Stimulated activated naive B cell treated with anti-CD40 and anti-IgM and Interleukin-4, amounts not matched to agents 10 μg/mL and 1 μg/mL and 100 μg/mL, for 72 hours (primary cell): Measurements from ENCODE around the gene CFAP20DC.
"Not testable (repeated sequence)": the region's sequence is repeated elsewhere in the genome, so short reads cannot be mapped to it uniquely, and the experiment has no call there.

Experiments used
- ATAC-seq, 2 donors: fragments of 150-1000 bp; cut with Tn5 transposase; replicated peaks; 2 replicates each; pipeline ENCODE4 v1.10.0; 2021; ENCODE audit warnings: moderate library complexity in 1 of 2
- DNase-seq: peaks from one replicate; pipeline ENCODE4 v3.0.0; 2021
- H3K27ac Mint-ChIP-seq: one replicate; pipeline ENCODE4 v1.8.0; 2022; ENCODE audit warnings: mild to moderate bottlenecking, mixed read lengths
- H3K27me3 Mint-ChIP-seq, 2 donors: one replicate each; pipeline ENCODE4 v1.8.0; 2022; ENCODE audit warnings: mixed read lengths in 2 of 2
- H3K36me3 Mint-ChIP-seq, 2 donors: one replicate each; pipeline ENCODE4 v1.8.0; 2022; ENCODE audit warnings: mixed read lengths in 2 of 2, mild to moderate bottlenecking in 1 of 2
- H3K4me1 Mint-ChIP-seq, 2 donors: one replicate each; pipeline ENCODE4 v1.8.0; 2022; ENCODE audit warnings: mixed read lengths in 2 of 2, mild to moderate bottlenecking in 1 of 2
- H3K4me3 Mint-ChIP-seq, 2 donors: one replicate each; pipeline ENCODE4 v1.8.0; 2022; ENCODE audit warnings: mild to moderate bottlenecking in 2 of 2, mixed read lengths in 2 of 2, moderate library complexity in 1 of 2
- H3K9me3 Mint-ChIP-seq, 2 donors: one replicate each; pipeline ENCODE4 v1.8.0; 2022; ENCODE audit warnings: mixed read lengths in 2 of 2, mild to moderate bottlenecking in 1 of 2

The CFAP20DC gene

GRCh38 chr3:59049671-59050331 is at the start of gene CFAP20DC:
Gene CFAP20DC (minus strand): TSS chr3:59050025. CDS start chr3:59049631, 394 bp downstream.
- ATAC-seq, result peak; percentile 97 to 98
- Mint-ChIP-seq H3K27me3 (no peaks in the 10 kb centered on the region), H3K4me3 (peak within 1 kb of the TSS; percentile 82 to 91), H3K36me3 (no peaks in the 10 kb centered on the region), H3K27ac (peak within 1 kb of the TSS; percentile 89), H3K9me3 (no peaks in the 10 kb centered on the region), H3K4me1 (peaks cover 6 to 7% of the 10 kb centered on the region in 2 donors)
- DNase-seq, result peak; percentile 93

DNA sequence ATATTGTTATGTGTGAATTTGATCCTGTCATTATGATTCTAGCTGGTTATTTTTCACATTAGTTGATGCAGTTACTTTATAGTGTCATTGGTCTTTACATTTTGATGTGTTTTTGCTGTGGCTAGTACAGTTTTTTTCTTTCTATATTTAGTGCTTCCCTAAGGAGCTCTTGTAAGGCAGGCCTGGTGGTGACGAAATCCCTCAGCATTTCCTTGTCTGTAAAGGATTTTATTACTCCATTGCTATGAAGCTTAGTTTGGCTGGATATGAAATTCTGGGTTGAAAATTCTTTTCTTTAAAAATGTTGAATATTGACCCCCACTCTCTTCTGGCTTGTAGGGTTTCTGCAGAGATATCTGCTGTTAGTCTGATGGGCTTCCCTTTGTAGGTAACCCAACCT is 48.7 kb upstream of the CFAP20DC start:
- not testable (repeated sequence) for H3K4me3 Mint-ChIP-seq, H3K27ac Mint-ChIP-seq, DNase-seq, H3K36me3 Mint-ChIP-seq, ATAC-seq, H3K4me1 Mint-ChIP-seq
- Mint-ChIP-seq H3K27me3 (peaks cover 10 to 15% of the 10 kb centered on the region in 2 donors), H3K9me3 (peaks cover 4 to 15% of the 10 kb centered on the region in 2 donors)

DNA sequence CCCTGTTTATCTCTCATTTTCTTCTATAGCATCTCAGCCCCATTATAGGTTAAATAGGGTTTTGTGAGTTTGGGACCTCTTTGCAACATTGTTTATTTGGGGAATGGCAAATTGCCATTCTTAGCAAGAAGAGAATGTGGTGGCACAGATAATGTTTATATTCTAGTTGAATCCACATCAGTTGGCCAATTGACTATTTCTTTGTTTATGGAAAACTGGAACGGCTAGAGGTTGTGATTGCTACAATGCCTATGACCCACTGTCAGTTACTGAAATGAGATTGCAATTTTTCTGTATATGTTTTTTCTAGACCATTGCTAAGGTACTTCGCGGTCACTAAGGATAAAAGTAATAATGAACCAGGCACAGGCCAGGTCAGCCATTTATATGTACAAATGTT is 44.6 kb upstream of the CFAP20DC start:
- H3K36me3 Mint-ChIP-seq, result no peaks in the 10 kb centered on the region
- no peak overlapping the region for H3K4me3 Mint-ChIP-seq
- DNase-seq (no peak), ATAC-seq (no peak)
- peaks cover 4 to 15% of the 10 kb centered on the region in 2 donors for H3K9me3 Mint-ChIP-seq
- no peaks in the 10 kb centered on the region for H3K4me1 Mint-ChIP-seq
- H3K27ac Mint-ChIP-seq, result no peak overlapping the region
- peaks cover 2 to 8% of the 10 kb centered on the region in 2 donors for H3K27me3 Mint-ChIP-seq

DNA sequence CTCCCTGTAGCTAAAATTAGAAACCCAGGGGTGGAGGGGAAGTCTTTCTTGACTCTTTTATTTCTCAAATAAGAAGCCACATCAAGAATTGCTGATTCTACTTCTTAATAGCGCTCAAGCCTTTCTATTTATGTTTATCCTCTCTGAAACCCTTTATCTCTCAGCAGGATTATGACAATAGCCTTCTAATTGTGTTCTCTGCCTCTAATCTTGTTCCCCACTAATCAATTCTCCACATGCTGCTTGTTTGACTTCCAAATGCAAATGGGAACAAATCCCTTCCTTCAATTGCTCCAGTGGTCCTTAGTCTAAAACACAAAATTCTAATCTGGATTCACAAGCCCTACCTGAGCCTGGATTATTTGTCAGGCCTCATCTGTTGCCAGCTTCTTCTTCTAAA is 43.7 kb upstream of the CFAP20DC start:
- ATAC-seq (no peak), DNase-seq (no peak)
- H3K27ac Mint-ChIP-seq, result no peak overlapping the region
- H3K4me1 Mint-ChIP-seq, result no peaks in the 10 kb centered on the region
- H3K27me3 Mint-ChIP-seq, result no peaks in the 10 kb centered on the region
- H3K36me3 Mint-ChIP-seq, result no peaks in the 10 kb centered on the region
- H3K4me3 Mint-ChIP-seq, result no peak overlapping the region
- peaks cover 4 to 11% of the 10 kb centered on the region in 2 donors for H3K9me3 Mint-ChIP-seq

GRCh38 chr3:59088761-59089160 is 38.9 kb upstream of the CFAP20DC start:
- no peak overlapping the region for H3K27ac Mint-ChIP-seq
- no peak for ATAC-seq

DNA sequence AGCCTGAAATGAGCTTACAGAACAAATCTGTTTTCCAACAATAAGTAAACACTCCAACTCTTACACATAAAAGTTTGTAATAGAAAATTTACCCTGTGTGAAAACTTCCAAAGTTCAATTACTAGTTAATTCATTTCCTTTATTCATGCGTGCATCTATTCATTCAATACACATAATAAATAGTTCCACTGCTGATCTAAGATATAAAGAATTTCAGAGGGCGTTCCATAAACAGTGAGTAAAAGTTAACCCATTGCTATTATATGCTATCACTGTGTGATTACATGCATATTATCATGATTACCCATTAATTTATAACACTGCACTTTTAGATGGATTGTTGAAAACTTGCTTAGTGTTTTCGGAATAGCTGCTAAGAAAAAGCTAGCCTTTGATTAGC is 36.2 kb upstream of the CFAP20DC start:
- no peaks in the 10 kb centered on the region for H3K9me3 Mint-ChIP-seq
- no peak for ATAC-seq

More at GRCh38 chr3:59088761-59089160, 38.9 kb upstream of the CFAP20DC start:
- H3K36me3 Mint-ChIP-seq, result no peaks in the 10 kb centered on the region
- H3K4me3 Mint-ChIP-seq, result no peak overlapping the region
- no peaks in the 10 kb centered on the region for H3K9me3 Mint-ChIP-seq
- DNase-seq, result no peak
- no peaks in the 10 kb centered on the region for H3K4me1 Mint-ChIP-seq
- H3K27me3 Mint-ChIP-seq, result no peaks in the 10 kb centered on the region

GRCh38 chr3:59084583-59084982 is 34.8 kb upstream of the CFAP20DC start:
- no peak for ATAC-seq
- no peaks in the 10 kb centered on the region for H3K9me3 Mint-ChIP-seq
- H3K27ac Mint-ChIP-seq, result no peak overlapping the region
- H3K4me3 Mint-ChIP-seq, result no peak overlapping the region
- H3K36me3 Mint-ChIP-seq, result no peaks in the 10 kb centered on the region
- no peak for DNase-seq
- H3K4me1 Mint-ChIP-seq, result no peaks in the 10 kb centered on the region
- H3K27me3 Mint-ChIP-seq, result peaks cover 5% of the 10 kb centered on the region in 2 donors

More for the DNA sequence above, 36.2 kb upstream of the CFAP20DC start:
- Mint-ChIP-seq H3K4me3 (no peak overlapping the region), H3K27ac (no peak overlapping the region), H3K27me3 (peaks cover 0 to 4% of the 10 kb centered on the region in 2 donors), H3K36me3 (no peaks in the 10 kb centered on the region), H3K4me1 (no peaks in the 10 kb centered on the region)
- DNase-seq, result no peak

- no peak for ATAC-seq
- Mint-ChIP-seq H3K9me3 (no peaks in the 10 kb centered on the region), H3K27ac (no peak overlapping the region), H3K27me3 (peaks cover 5% of the 10 kb centered on the region in 2 donors), H3K4me1 (no peaks in the 10 kb centered on the region), H3K36me3 (no peaks in the 10 kb centered on the region), H3K4me3 (no peak overlapping the region)
- no peak for DNase-seq
Observed at GRCh38 chr3:59082106-59082505, 32.3 kb upstream of the CFAP20DC start.

DNA sequence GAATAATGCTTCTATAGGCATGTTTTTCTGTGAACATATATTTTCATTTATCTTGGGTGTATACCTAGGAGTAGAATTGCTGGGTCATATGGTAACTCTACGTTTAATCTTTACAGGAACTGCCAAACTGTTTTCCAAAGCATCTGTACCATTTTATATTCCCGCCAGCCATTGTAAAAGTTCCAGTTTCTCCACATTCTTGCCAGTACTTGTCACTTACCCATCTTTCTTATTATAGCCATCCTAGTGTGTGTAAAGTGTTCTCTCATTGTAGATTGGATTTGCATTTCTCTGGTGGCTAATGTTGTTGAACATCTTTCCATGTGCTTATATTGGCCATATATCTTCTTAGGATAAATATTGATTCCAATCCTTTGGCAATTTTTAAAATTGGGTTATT is 31.2 kb upstream of the CFAP20DC start:
- ATAC-seq (no peak), DNase-seq (no peak)
- no peak overlapping the region for H3K27ac Mint-ChIP-seq
- H3K4me3 Mint-ChIP-seq, result no peak overlapping the region
- no peaks in the 10 kb centered on the region for H3K4me1 Mint-ChIP-seq
- H3K27me3 Mint-ChIP-seq, result peaks cover 5% of the 10 kb centered on the region in 2 donors
- no peaks in the 10 kb centered on the region for H3K9me3 Mint-ChIP-seq
- H3K36me3 Mint-ChIP-seq, result no peaks in the 10 kb centered on the region

- H3K9me3 Mint-ChIP-seq, result no peaks in the 10 kb centered on the region
- H3K4me1 Mint-ChIP-seq, result no peaks in the 10 kb centered on the region
- H3K4me3 Mint-ChIP-seq, result no peak overlapping the region
- no peak for ATAC-seq
- no peaks in the 10 kb centered on the region for H3K36me3 Mint-ChIP-seq
- no peak overlapping the region for H3K27ac Mint-ChIP-seq
- no peak for DNase-seq
- peaks cover 5% of the 10 kb centered on the region in 2 donors for H3K27me3 Mint-ChIP-seq
Observed at GRCh38 chr3:59079962-59080361, 30.1 kb upstream of the CFAP20DC start.

DNA sequence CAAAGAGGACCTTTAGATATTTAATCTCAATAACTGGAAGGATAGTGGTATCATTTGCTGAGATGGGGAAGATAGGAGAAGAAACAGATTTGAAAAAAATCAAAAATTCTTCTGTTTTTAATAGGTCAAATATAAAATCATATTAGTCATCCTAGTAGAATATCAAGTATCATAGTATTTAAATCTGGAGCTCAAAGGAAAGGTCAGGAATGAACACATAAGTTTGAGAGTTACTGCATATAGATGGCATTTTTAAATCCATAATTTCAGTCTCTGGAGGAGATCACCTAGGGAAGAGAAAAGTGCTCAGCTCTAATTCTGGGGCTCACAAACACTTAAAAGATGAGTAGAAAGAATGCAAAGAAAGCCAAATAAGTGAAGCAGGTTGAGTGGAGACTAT is 24.9 kb upstream of the CFAP20DC start:
- Mint-ChIP-seq H3K9me3 (no peaks in the 10 kb centered on the region), H3K36me3 (no peaks in the 10 kb centered on the region), H3K4me3 (no peak overlapping the region), H3K27me3 (no peaks in the 10 kb centered on the region), H3K4me1 (no peaks in the 10 kb centered on the region), H3K27ac (no peak overlapping the region)
- ATAC-seq, result no peak
- DNase-seq, result no peak

GRCh38 chr3:59072681-59073080 is 22.9 kb upstream of the CFAP20DC start:
- Mint-ChIP-seq H3K9me3 (no peaks in the 10 kb centered on the region), H3K27ac (no peak overlapping the region), H3K4me1 (no peaks in the 10 kb centered on the region), H3K4me3 (no peak overlapping the region), H3K36me3 (no peaks in the 10 kb centered on the region), H3K27me3 (no peaks in the 10 kb centered on the region)
- ATAC-seq (no peak), DNase-seq (no peak)

DNA sequence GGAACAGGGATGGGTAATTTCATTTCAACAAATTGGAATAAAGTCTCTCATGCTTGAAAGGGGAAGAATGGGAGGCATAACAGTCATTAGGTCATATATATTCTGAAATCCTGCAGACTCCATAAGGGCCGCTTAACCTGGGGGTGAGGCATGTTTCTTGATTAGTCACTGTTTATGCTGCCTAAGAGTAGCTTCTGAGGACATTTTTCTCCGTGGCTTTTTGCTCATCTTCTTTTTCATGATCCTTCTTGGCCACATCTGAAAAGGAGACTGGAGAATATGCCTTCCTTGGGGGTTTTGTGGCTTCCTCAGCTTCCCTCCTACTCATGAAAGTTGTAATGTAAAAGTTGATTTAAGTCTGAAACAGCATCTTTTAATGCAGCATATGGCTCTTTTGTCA is 20.0 kb upstream of the CFAP20DC start:
- ATAC-seq (no peak), DNase-seq (no peak)
- no peaks in the 10 kb centered on the region for H3K9me3 Mint-ChIP-seq
- peaks cover 0 to 3% of the 10 kb centered on the region in 2 donors for H3K4me1 Mint-ChIP-seq
- peaks cover 4 to 5% of the 10 kb centered on the region in 2 donors for H3K27me3 Mint-ChIP-seq
- H3K36me3 Mint-ChIP-seq, result no peaks in the 10 kb centered on the region
- H3K27ac Mint-ChIP-seq, result no peak overlapping the region
- no peak overlapping the region for H3K4me3 Mint-ChIP-seq

GRCh38 chr3:59065240-59065639 is 15.4 kb upstream of the CFAP20DC start:
- no peaks in the 10 kb centered on the region for H3K36me3 Mint-ChIP-seq
- peaks cover 0 to 6% of the 10 kb centered on the region in 2 donors for H3K9me3 Mint-ChIP-seq
- peaks cover 15 to 18% of the 10 kb centered on the region in 2 donors for H3K27me3 Mint-ChIP-seq
- H3K4me3 Mint-ChIP-seq, result no peak overlapping the region
- H3K4me1 Mint-ChIP-seq, result peaks cover 0 to 3% of the 10 kb centered on the region in 2 donors
- ATAC-seq, result no peak
- no peak for DNase-seq
- no peak overlapping the region for H3K27ac Mint-ChIP-seq

DNA sequence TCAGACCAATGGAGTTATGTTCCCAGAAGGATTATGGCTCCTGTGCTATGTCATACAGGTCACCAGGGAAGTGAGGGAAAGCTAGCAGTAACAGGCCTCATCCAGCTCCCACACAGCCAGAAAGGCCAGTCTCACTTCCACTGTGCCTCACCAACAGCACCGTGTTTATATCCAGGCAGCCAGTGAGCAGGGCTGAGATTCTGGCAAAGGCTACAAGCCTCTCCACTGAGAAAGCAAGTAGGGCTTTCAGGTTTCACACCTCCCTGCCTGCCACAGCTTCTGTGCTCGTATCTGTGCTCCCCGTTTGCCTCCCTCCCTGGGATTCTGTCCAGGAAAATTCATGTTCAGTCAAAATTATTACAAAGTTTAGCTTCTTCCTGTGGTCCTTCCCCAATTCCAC is 14.9 kb upstream of the CFAP20DC start:
- no peak for DNase-seq
- peaks cover 15 to 18% of the 10 kb centered on the region in 2 donors for H3K27me3 Mint-ChIP-seq
- peaks cover 0 to 6% of the 10 kb centered on the region in 2 donors for H3K9me3 Mint-ChIP-seq
- no peak overlapping the region for H3K27ac Mint-ChIP-seq
- H3K4me3 Mint-ChIP-seq, result no peak overlapping the region
- no peak for ATAC-seq
- no peaks in the 10 kb centered on the region for H3K36me3 Mint-ChIP-seq
- peaks cover 0 to 3% of the 10 kb centered on the region in 2 donors for H3K4me1 Mint-ChIP-seq
